Stimulated activated CD8-positive, alpha-beta memory T cell treated with anti-CD3 and anti-CD28 coated beads, Interleukin-4, amount 100 ng/mL, for 1 hour (primary cell): ENCODE results near the gene CDK14.
"Not testable (repeated sequence)": the region's sequence is repeated elsewhere in the genome, so short reads cannot be mapped to it uniquely, and the experiment has no call there.

Experiments used
- DNase-seq, 2 donors: peaks; one replicate each; pipeline ENCODE4 v3.0.0-alpha.2; 2020; ENCODE audit warnings: low read depth in 2 of 2, low spot score in 1 of 2

The CDK14 gene

GRCh38 chr7:90749774-90750173 is 153.7 kb downstream of the CDK14 start:
- DNase-seq = no peak

- no peak for DNase-seq
Observed at GRCh38 chr7:90751595-90751994, 155.5 kb downstream of the CDK14 start.

- no peak for DNase-seq
Observed at GRCh38 chr7:90752051-90752450, 155.9 kb downstream of the CDK14 start.

GRCh38 chr7:90755041-90755440 is 158.9 kb downstream of the CDK14 start:
- no peak for DNase-seq

GRCh38 chr7:90756366-90756765 is 160.2 kb downstream of the CDK14 start:
- no peak for DNase-seq

GRCh38 chr7:90757565-90757950 is 161.4 kb downstream of the CDK14 start:
- DNase-seq = not testable (repeated sequence)

GRCh38 chr7:90758933-90759562 is 162.9 kb downstream of the CDK14 start:
- DNase-seq = no peak

GRCh38 chr7:90759710-90760109 is 163.6 kb downstream of the CDK14 start:
- no peak for DNase-seq

- DNase-seq = no peak
Observed at GRCh38 chr7:90760892-90761291, 164.8 kb downstream of the CDK14 start.

GRCh38 chr7:90761584-90761983 is 165.5 kb downstream of the CDK14 start:
- DNase-seq = no peak

GRCh38 chr7:90763108-90763507 is 167.0 kb downstream of the CDK14 start:
- no peak for DNase-seq

GRCh38 chr7:90764848-90765570 is 168.9 kb downstream of the CDK14 start:
- no peak for DNase-seq

- no peak for DNase-seq
Observed at GRCh38 chr7:90766814-90767564, 170.9 kb downstream of the CDK14 start.

- no peak for DNase-seq
Observed at GRCh38 chr7:90768301-90768700, 172.2 kb downstream of the CDK14 start.

GRCh38 chr7:90769036-90769435 is 172.9 kb downstream of the CDK14 start:
- no peak for DNase-seq

GRCh38 chr7:90769566-90769965 is 173.4 kb downstream of the CDK14 start:
- DNase-seq = not testable (repeated sequence)

- no peak for DNase-seq
Observed at GRCh38 chr7:90771281-90771680, 175.2 kb downstream of the CDK14 start.

GRCh38 chr7:90772410-90772809 is 176.3 kb downstream of the CDK14 start:
- no peak for DNase-seq

GRCh38 chr7:90773269-90773668 is 177.1 kb downstream of the CDK14 start:
- no peak for DNase-seq

GRCh38 chr7:90774706-90775105 is 178.6 kb downstream of the CDK14 start:
- no peak for DNase-seq

GRCh38 chr7:90775383-90775965 is 179.4 kb downstream of the CDK14 start:
- no peak for DNase-seq

GRCh38 chr7:90777041-90777440 is 180.9 kb downstream of the CDK14 start:
- DNase-seq = no peak
